ENCODE data around the gene HOXB9.

The HOXB9 gene

GRCh38 chr17:48624544-48625494 lies 1.3 kb downstream of the HOXB9 start:
- no peak for DNase-seq (ENCODE audit: low read depth in 2 of 2, low spot score in 1 of 2)

GRCh38 chr17:48624118-48624517 lies 2.0 kb downstream of the HOXB9 start:
- no peak for DNase-seq (ENCODE audit: low read depth in 2 of 2, low spot score in 1 of 2)

- no peak for DNase-seq (ENCODE audit: low read depth in 2 of 2, low spot score in 1 of 2)
Measured at GRCh38 chr17:48623583-48623982, 2.6 kb downstream of the HOXB9 start.

GRCh38 chr17:48622857-48623256 lies 3.3 kb downstream of the HOXB9 start:
- no peak for DNase-seq (ENCODE audit: low read depth in 2 of 2, low spot score in 1 of 2)

GRCh38 chr17:48621410-48622392 lies 4.5 kb downstream of the HOXB9 start:
- DNase-seq (ENCODE audit: low read depth in 2 of 2, low spot score in 1 of 2), result no peak

- no peak for DNase-seq (ENCODE audit: low read depth in 2 of 2, low spot score in 1 of 2)
Measured at GRCh38 chr17:48620461-48621139, 5.6 kb downstream of the HOXB9 start.

GRCh38 chr17:48619826-48620449 lies 6.2 kb downstream of the HOXB9 start:
- DNase-seq (ENCODE audit: low read depth in 2 of 2, low spot score in 1 of 2), result no peak

GRCh38 chr17:48618256-48618896 lies 7.8 kb downstream of the HOXB9 start:
- peak; percentile 60 to 79 for DNase-seq (ENCODE audit: low read depth in 2 of 2, low spot score in 1 of 2)

GRCh38 chr17:48617471-48618255 lies 8.5 kb downstream of the HOXB9 start:
- DNase-seq (ENCODE audit: low read depth in 2 of 2, low spot score in 1 of 2), result no peak

- no peak for DNase-seq (ENCODE audit: low read depth in 2 of 2, low spot score in 1 of 2)
Measured at GRCh38 chr17:48616717-48617470, 9.3 kb downstream of the HOXB9 start.

GRCh38 chr17:48615963-48616716 lies 10.0 kb downstream of the HOXB9 start:
- no peak for DNase-seq (ENCODE audit: low read depth in 2 of 2, low spot score in 1 of 2)

- DNase-seq (ENCODE audit: low read depth in 2 of 2, low spot score in 1 of 2), result no peak
Measured at GRCh38 chr17:48615047-48615962, 10.9 kb downstream of the HOXB9 start, which contains the start of gene HOXB8. TSS of gene HOXB8 (minus strand) at chr17:48615292. CDS start at chr17:48614704, 588 bp downstream.

- no peak for DNase-seq (ENCODE audit: low read depth in 2 of 2, low spot score in 1 of 2)
Measured at GRCh38 chr17:48613862-48614694, 12.1 kb downstream of the HOXB9 start.

GRCh38 chr17:48612854-48613691 lies 13.1 kb downstream of the HOXB9 start:
- no peak for DNase-seq (ENCODE audit: low read depth in 2 of 2, low spot score in 1 of 2)

- DNase-seq (ENCODE audit: low read depth in 2 of 2, low spot score in 1 of 2), result no peak
Measured at GRCh38 chr17:48612456-48612853, 13.7 kb downstream of the HOXB9 start.

Measured in stimulated activated CD8-positive, alpha-beta memory T cell treated with anti-CD3 and anti-CD28 coated beads, Interleukin-4, amount 100 ng/mL, for 4 hours (primary cell).